HepG2 (cell line): Measurements from ENCODE around the gene CA11. TPM values are rescaled to one million over a fixed set of nuclear protein-coding genes. Genes with fewer than 3 reads are reported as not detected.
A peak's percentile ranks its signal among the peaks of the same experiment; 100 is the strongest.

Source experiments
- CBX2 ChIP-seq, 2 experiments: fragments of 200-600 bp in 1 of 2; sonication (generic); formaldehyde crosslinking in 1 of 2; IDR thresholded peaks; 2 replicates each; pipeline versions ENCODE4 v1.7.0 to v1.8.1; 2018 to 2022; ENCODE audit warnings: low read depth in 2 of 2, low read length in 1 of 2, mild to moderate bottlenecking in 1 of 2, missing genetic modification reagents in 1 of 2
- EED ChIP-seq: sonication (generic); formaldehyde crosslinking; IDR thresholded peaks from 2 replicates; pipeline ENCODE4 v1.5.0; 2020; ENCODE audit warnings: mild to moderate bottlenecking, missing genetic modification reagents
- HIVEP1 ChIP-seq: sonication (generic); formaldehyde crosslinking; IDR thresholded peaks from 2 replicates; pipeline ENCODE4 v1.4.0; 2020; ENCODE audit warnings: mild to moderate bottlenecking, missing genetic modification reagents
- HOMEZ ChIP-seq: IDR thresholded peaks from 2 replicates; pipeline ENCODE4 v1.6.1; 2016; ENCODE audit warnings: low read depth
- MAFG ChIP-seq: sonication (generic); formaldehyde crosslinking; IDR thresholded peaks from 2 replicates; pipeline ENCODE4 v1.5.1; 2020; ENCODE audit warnings: mild to moderate bottlenecking, missing genetic modification reagents
- MAX ChIP-seq: IDR thresholded peaks from 2 replicates; pipeline ENCODE4 v1.6.1; 2012; ENCODE audit warnings: inconsistent platforms
- RBFOX2 ChIP-seq: fragments of 200-400 bp; formaldehyde crosslinking; IDR thresholded peaks from 2 replicates; pipeline ENCODE4 v1.6.1; 2017; ENCODE audit warnings: low read depth, mild to moderate bottlenecking, low read length
- SP1 ChIP-seq, 2 experiments: fragments of 450-650 bp in 1 of 2; sonication (generic) in 1 of 2; formaldehyde crosslinking in 1 of 2; IDR thresholded peaks; 2 replicates each; pipeline versions ENCODE4 v1.4.0 to v1.6.1; 2016 to 2020; ENCODE audit warnings: missing genetic modification reagents in 1 of 2
- TBL1XR1 ChIP-seq: fragments of 150-350 bp; IDR thresholded peaks from 2 replicates; pipeline ENCODE4 v1.6.1; 2014; ENCODE audit warnings: borderline replicate concordance, low read length; ENCODE audit not compliant: partially characterized antibody
- TRIM24 ChIP-seq: sonication (generic); formaldehyde crosslinking; IDR thresholded peaks from 2 replicates; pipeline ENCODE4 v1.8.0; 2022; ENCODE audit warnings: mild to moderate bottlenecking, missing genetic modification reagents
- ZBTB25 ChIP-seq: IDR thresholded peaks from 2 replicates; pipeline ENCODE4 v1.6.1; 2018; ENCODE audit warnings: missing genetic modification reagents
- ZBTB42 ChIP-seq: sonication (generic); formaldehyde crosslinking; IDR thresholded peaks from 2 replicates; pipeline ENCODE4 v1.5.0; 2020; ENCODE audit warnings: mild to moderate bottlenecking, missing genetic modification reagents
- ZNF337 ChIP-seq: sonication (generic); formaldehyde crosslinking; IDR thresholded peaks from 2 replicates; pipeline ENCODE4 v1.5.1; 2020; ENCODE audit warnings: missing genetic modification reagents, low read depth, mild to moderate bottlenecking, borderline replicate concordance
- ZNF446 ChIP-seq: sonication (generic); formaldehyde crosslinking; IDR thresholded peaks from 2 replicates; pipeline ENCODE4 v1.5.0; 2020; ENCODE audit warnings: mild to moderate bottlenecking, missing genetic modification reagents
- ZNF572 ChIP-seq: sonication (generic); formaldehyde crosslinking; IDR thresholded peaks from 2 replicates; pipeline ENCODE4 v1.5.1; 2020; ENCODE audit warnings: mild to moderate bottlenecking, missing genetic modification reagents
- ZNF883 ChIP-seq: sonication (generic); formaldehyde crosslinking; IDR thresholded peaks from 2 replicates; pipeline ENCODE4 v1.5.1; 2020; ENCODE audit warnings: mild to moderate bottlenecking, missing genetic modification reagents; ENCODE audit errors: not compliant biosample characterization
- polyA plus RNA-seq, 8 experiments: library from polyadenylated mRNA; depleted of rRNA in 3 of 8; stranded (reverse) in 7 of 8; unstranded in 1 of 8; fragments of >200 nt; fragmentation: Illumina TruSeq in 4 of 8; extraction: Trizol in 4 of 8; gene quantifications; 2 replicates each; pipeline versions ENCODE4 v1.2.1 to v1.2.3, GENCODE V29; 2011 to 2016; ENCODE audit warnings: low read depth in 4 of 8, missing spikeins in 1 of 8, mixed read lengths in 1 of 8; ENCODE audit not compliant: insufficient read depth in 1 of 8
- total RNA-seq, 5 experiments: library from RNA; depleted of rRNA; stranded (reverse); fragments of >200 nt; fragmentation: Illumina TruSeq; extraction: Trizol; gene quantifications; 2 replicates each; pipeline ENCODE4 v1.2.3, GENCODE V29; 2016; ENCODE audit warnings: low read depth in 1 of 5
- TF ChIP-seq, protein P1 (sequence below): IDR thresholded peaks from 2 replicates; pipeline ENCODE4 v1.6.1; 2016; ENCODE audit warnings: low read depth, missing genetic modification reagents, missing compliant biosample characterization
- TF ChIP-seq, protein P2 (sequence below): sonication (generic); formaldehyde crosslinking; IDR thresholded peaks from 2 replicates; pipeline ENCODE4 v1.4.0; 2020; ENCODE audit warnings: missing genetic modification reagents

The CA11 gene
- total and polyA plus RNA-seq, 2 of the 13 experiments (the other 11 are each of a cell fraction or from before 2014, with no cell fraction given): 0.41 to 0.58 TPM

GRCh38 chr19:48618916-48619691, 26.9 kb downstream of the CA11 start, which contains the start of the genes RPL18 and SPHK2 (continued):
- peak; percentile 98; the same call in 1 of the 2 replicates for TF ChIP-seq ZNF337 (CRISPR knock-in tag)
- no peak for TF ChIP-seq CBX2 (IDR thresholded peaks at IDR 0.05; ENCODE audit: low read depth, low read length)
- no peak for TF ChIP-seq CBX2 (CRISPR knock-in tag; IDR thresholded peaks at IDR 0.05; ENCODE audit: low read depth)
- TF ChIP-seq ZNF572 (CRISPR knock-in tag): 0 out of 2 replicates have a peak, but pooled peaks have one; percentile 34
- peak; percentile 43; the same call in 1 of the 2 replicates for TF ChIP-seq EED
- TF ChIP-seq ZBTB42 (CRISPR knock-in tag): peak; percentile 89
- TF ChIP-seq, protein P1, sequence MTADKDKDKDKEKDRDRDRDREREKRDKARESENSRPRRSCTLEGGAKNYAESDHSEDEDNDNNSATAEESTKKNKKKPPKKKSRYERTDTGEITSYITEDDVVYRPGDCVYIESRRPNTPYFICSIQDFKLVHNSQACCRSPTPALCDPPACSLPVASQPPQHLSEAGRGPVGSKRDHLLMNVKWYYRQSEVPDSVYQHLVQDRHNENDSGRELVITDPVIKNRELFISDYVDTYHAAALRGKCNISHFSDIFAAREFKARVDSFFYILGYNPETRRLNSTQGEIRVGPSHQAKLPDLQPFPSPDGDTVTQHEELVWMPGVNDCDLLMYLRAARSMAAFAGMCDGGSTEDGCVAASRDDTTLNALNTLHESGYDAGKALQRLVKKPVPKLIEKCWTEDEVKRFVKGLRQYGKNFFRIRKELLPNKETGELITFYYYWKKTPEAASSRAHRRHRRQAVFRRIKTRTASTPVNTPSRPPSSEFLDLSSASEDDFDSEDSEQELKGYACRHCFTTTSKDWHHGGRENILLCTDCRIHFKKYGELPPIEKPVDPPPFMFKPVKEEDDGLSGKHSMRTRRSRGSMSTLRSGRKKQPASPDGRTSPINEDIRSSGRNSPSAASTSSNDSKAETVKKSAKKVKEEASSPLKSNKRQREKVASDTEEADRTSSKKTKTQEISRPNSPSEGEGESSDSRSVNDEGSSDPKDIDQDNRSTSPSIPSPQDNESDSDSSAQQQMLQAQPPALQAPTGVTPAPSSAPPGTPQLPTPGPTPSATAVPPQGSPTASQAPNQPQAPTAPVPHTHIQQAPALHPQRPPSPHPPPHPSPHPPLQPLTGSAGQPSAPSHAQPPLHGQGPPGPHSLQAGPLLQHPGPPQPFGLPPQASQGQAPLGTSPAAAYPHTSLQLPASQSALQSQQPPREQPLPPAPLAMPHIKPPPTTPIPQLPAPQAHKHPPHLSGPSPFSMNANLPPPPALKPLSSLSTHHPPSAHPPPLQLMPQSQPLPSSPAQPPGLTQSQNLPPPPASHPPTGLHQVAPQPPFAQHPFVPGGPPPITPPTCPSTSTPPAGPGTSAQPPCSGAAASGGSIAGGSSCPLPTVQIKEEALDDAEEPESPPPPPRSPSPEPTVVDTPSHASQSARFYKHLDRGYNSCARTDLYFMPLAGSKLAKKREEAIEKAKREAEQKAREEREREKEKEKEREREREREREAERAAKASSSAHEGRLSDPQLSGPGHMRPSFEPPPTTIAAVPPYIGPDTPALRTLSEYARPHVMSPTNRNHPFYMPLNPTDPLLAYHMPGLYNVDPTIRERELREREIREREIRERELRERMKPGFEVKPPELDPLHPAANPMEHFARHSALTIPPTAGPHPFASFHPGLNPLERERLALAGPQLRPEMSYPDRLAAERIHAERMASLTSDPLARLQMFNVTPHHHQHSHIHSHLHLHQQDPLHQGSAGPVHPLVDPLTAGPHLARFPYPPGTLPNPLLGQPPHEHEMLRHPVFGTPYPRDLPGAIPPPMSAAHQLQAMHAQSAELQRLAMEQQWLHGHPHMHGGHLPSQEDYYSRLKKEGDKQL: peak; percentile 61; the same call in 1 of the 2 replicates
- TF ChIP-seq, protein P2, sequence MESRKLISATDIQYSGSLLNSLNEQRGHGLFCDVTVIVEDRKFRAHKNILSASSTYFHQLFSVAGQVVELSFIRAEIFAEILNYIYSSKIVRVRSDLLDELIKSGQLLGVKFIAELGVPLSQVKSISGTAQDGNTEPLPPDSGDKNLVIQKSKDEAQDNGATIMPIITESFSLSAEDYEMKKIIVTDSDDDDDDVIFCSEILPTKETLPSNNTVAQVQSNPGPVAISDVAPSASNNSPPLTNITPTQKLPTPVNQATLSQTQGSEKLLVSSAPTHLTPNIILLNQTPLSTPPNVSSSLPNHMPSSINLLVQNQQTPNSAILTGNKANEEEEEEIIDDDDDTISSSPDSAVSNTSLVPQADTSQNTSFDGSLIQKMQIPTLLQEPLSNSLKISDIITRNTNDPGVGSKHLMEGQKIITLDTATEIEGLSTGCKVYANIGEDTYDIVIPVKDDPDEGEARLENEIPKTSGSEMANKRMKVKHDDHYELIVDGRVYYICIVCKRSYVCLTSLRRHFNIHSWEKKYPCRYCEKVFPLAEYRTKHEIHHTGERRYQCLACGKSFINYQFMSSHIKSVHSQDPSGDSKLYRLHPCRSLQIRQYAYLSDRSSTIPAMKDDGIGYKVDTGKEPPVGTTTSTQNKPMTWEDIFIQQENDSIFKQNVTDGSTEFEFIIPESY (CRISPR knock-in tag): no peak; the same call in 1 of the 2 replicates
- no peak for TF ChIP-seq MAFG
- TF ChIP-seq TBL1XR1: peak; percentile 30
- no peak for TF ChIP-seq SP1 (IDR thresholded peaks at IDR 0.05)
- peak; percentile 97 for TF ChIP-seq SP1 (CRISPR knock-in tag; IDR thresholded peaks at IDR 0.05)
- peak; percentile 99 for TF ChIP-seq RBFOX2
- TF ChIP-seq ZNF883 (CRISPR knock-in tag): peak; percentile 79
- TF ChIP-seq ZBTB25 (CRISPR knock-in tag): peak; percentile 99
- peak; percentile 83 for TF ChIP-seq MAX
- TF ChIP-seq HOMEZ (CRISPR knock-in tag): 0 out of 2 replicates have a peak, but pooled peaks have one; percentile 54
- no peak for TF ChIP-seq ZNF446 (CRISPR knock-in tag)
- TF ChIP-seq HIVEP1 (CRISPR knock-in tag): no peak; the same call in 1 of the 2 replicates
- TF ChIP-seq TRIM24 (CRISPR knock-in tag): no peak
